HG02870 (cell line): ENCODE results near the gene UPF1.
"Not testable (repeated sequence)": the region's sequence is repeated elsewhere in the genome, so short reads cannot be mapped to it uniquely, and the experiment has no call there.

Source experiments
- ATAC-seq: cut with Tn5 transposase; IDR thresholded peaks from one replicate; pipeline ENCODE4 v1.9.1; 2021; ENCODE audit warnings: mild to moderate bottlenecking, moderate library complexity; ENCODE audit not compliant: unreplicated experiment

Gene UPF1

GRCh38 chr19:18896421-18896841 lies 64.7 kb downstream of the UPF1 start:
- ATAC-seq = no peak

DNA sequence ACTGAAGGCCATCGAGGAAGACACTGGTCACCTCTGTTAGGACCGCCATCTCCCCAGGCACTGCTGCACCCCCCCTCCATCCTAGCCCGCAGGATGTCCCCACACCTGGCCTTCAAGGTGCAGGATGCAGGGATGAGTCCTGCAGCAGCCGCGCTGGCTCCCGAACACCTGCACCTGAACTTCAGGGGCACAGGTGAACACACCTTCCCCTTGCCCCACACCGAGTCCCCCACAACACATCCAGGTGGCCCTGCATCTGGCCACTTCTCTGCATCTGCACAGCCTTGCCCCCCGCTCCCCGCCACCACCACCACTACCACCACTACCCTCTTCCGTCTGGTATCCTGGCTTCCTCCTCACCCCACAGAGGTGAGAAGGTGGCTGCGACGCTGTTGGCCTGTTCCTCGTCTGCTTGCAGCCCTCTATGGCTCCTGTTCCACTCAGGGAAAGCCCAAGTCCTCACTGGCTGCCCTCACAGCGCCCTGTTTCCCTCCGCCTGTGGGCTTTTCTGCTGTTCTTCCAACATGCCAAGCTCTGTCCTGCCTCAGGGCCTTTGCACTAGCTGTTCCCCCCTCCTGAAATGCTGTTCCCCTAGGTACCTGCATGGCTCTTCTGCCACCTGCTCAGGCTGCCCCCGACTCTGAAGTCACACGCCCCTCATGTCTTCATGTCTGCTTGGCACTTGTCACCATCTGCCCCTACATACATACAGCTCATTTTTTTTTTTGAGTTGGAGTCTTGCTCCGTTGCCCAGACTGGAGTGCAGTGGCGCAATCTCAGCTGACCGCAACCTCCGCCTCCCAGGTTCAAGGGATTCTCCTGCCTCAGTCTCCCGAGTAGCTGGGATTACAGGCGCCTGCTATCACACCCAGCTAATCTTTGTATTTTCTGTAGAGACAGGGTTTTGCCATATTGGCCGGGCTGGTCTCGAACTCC lies 65.6 kb downstream of the UPF1 start:
- ATAC-seq = no peak

DNA sequence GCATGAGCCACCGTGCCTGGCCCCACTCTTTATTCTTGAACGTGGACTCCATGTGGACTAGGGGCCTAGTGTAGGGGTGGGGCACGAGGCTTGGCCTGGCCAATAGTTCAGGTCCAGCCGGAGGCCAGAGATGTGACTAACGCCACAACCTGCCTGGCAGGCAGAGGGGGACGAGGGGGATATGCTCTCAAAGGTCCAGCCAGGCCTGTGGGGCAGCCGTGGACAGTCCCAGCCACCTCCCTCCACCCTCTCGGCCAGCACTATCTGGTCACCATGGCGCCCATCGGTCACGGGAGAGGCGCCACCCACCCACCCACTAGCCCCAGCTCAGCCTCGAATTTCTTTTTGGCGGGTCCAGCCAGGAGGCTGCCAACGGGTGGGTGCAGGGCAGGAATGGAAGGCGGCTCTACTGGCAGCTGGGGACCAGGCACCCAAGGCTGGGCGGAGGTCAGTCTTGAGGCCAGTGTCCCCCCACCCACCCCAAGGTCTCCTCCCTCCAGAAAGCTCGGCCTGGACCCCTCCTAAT lies 66.4 kb downstream of the UPF1 start:
- no peak for ATAC-seq

DNA sequence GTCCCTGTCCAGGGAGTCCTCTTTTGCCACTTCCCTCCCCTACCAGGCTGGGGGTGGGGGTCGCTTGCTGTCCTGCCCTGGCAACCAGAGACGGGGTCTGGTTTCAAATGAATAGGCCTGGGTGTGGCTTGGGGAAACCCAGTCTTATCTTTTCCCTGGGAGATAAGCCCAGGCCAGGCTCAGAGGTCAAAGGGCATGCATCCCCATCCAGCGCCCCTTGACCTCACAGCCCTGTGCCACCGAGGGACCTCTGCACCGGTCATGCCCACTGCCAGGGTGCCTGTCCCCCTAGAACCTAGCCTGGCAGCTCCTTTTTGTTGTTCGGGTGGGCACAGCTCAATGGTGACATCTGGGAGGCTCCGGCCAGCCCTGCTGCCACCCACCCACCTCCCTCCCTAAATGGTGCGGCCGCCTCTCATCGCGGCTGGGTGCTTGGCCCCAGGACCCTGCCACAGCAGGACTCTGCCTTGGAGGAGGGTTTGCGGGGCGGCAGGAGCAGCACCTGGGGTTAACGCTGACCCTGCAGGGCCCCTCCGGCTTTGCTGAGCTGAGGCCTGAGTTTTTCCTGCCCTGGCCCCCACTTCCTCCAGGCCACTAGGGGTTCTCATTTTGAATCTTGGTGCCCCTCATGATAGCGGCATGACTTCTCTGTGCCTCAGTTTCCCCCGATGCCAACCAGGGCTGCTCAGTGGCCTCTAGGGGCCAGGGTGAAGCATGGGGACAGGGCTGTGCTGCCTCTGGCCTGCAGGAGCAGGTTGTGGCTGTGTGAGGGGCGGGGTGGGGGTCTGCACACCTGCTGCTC lies 67.0 kb downstream of the UPF1 start:
- no peak for ATAC-seq

DNA sequence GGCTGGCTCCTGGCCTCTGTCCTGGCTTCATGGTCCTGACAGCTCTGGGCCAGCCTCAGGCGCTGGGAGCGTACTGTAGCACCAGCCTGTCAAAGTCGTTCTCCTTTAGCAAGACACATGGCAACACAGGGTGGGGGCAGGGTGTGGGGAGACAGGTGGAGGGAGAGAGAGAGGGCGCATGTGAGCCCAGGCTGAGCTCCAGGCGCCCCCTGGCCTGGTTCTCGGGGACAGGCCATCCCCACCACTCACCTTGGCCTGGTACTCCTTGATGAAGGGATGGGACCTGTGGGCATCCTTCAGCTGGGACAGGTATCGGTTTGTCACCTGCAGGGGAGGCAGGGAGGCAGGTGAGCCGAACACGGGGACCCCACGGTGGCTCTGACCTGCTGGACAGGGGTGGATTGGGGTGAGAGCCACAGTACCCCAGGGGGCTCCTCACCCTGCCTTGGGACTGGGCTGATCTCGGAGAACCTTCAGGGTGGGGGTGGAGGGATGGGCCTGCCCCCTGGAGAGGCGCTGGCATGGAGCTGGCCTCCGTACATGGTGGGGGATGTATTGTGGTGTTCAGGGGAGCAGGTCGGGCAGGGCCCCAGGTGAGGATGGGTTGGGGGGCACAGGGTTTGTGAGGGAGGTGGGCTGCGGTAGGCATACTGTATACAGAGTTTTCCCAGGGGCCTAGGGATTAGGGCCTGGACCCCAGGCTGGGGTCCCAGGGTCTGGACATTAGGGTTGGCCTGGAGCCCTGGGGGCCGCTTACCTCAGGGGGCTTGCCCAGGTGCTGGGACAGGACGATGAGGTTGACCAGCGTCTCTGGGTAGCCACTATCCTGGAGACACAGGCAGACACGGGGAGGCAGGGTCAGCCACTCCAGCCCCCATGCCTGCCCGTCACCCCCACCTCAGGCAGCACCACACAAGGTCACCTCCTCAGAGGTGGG lies 68.1 kb downstream of the UPF1 start:
- ATAC-seq = no peak

GRCh38 chr19:18900700-18901481 lies 69.1 kb downstream of the UPF1 start:
- no peak for ATAC-seq

GRCh38 chr19:18901491-18901890 lies 69.7 kb downstream of the UPF1 start:
- no peak for ATAC-seq

DNA sequence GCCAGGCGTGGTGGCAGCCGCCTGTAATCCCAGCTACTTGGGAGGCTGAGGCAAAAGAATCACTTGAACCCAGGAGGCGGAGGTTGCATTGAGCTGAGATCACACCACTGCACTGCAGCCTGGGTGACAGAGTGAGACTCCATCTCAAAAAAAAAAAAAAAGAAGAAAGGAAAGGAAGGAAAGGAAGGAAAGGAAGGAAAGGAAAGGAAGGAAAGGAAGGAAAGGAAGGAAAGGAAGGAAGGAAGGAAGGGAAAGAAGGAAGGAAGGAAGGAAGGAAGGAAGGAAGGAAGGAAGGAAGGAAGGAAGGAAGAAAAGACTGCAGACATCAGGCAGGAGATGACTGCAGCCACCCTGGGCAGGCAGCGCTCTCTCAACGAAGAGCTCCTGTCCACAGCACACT lies 70.8 kb downstream of the UPF1 start:
- ATAC-seq = not testable (repeated sequence)

- ATAC-seq = no peak
These were observed 71.6 kb downstream of the UPF1 start for GRCh38 chr19:18903156-18904037.

- no peak for ATAC-seq
These were observed 72.7 kb downstream of the UPF1 start for GRCh38 chr19:18904334-18905057.

GRCh38 chr19:18905058-18905456 lies 73.3 kb downstream of the UPF1 start:
- no peak for ATAC-seq

- ATAC-seq = no peak
These were observed 73.9 kb downstream of the UPF1 start for GRCh38 chr19:18905513-18906236.

- no peak for ATAC-seq
These were observed 75.1 kb downstream of the UPF1 start for GRCh38 chr19:18906605-18907519.

GRCh38 chr19:18908917-18909619 lies 77.3 kb downstream of the UPF1 start:
- ATAC-seq = no peak

DNA sequence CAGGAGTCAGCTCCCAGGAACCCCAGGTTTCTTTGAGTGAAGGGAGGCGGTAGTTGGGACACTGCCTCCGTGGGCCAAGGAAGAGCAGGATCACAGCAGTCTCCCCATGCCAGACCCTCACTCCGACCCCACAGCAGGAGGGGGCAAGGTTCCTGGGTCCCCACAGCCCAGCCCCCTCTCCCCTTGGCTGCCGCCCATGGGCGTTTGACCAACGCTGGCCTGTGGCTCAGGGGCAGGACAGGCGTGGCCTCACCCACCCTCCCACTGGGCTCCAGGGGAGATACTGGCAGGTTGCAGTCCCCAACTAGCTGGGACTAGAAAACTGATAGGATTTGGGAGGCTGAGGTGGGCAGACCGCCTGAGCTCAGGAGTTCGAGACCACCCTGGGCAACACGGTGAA lies 78.3 kb downstream of the UPF1 start:
- ATAC-seq = no peak
